Stimulated activated CD8-positive, alpha-beta memory T cell treated with anti-CD3 and anti-CD28 coated beads, Interleukin-7, amount 100 ng/mL, for 24 hours (primary cell): ENCODE measurements around the gene TUBD1.
"Not testable (repeated sequence)": the region's sequence is repeated elsewhere in the genome, so short reads cannot be mapped to it uniquely, and the experiment has no call there.

ENCODE experiments used
- DNase-seq: peaks from one replicate; pipeline ENCODE4 v3.0.0-alpha.2; 2020; ENCODE audit warnings: low read depth

TUBD1 gene, protein sequence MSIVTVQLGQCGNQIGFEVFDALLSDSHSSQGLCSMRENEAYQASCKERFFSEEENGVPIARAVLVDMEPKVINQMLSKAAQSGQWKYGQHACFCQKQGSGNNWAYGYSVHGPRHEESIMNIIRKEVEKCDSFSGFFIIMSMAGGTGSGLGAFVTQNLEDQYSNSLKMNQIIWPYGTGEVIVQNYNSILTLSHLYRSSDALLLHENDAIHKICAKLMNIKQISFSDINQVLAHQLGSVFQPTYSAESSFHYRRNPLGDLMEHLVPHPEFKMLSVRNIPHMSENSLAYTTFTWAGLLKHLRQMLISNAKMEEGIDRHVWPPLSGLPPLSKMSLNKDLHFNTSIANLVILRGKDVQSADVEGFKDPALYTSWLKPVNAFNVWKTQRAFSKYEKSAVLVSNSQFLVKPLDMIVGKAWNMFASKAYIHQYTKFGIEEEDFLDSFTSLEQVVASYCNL

DNA sequence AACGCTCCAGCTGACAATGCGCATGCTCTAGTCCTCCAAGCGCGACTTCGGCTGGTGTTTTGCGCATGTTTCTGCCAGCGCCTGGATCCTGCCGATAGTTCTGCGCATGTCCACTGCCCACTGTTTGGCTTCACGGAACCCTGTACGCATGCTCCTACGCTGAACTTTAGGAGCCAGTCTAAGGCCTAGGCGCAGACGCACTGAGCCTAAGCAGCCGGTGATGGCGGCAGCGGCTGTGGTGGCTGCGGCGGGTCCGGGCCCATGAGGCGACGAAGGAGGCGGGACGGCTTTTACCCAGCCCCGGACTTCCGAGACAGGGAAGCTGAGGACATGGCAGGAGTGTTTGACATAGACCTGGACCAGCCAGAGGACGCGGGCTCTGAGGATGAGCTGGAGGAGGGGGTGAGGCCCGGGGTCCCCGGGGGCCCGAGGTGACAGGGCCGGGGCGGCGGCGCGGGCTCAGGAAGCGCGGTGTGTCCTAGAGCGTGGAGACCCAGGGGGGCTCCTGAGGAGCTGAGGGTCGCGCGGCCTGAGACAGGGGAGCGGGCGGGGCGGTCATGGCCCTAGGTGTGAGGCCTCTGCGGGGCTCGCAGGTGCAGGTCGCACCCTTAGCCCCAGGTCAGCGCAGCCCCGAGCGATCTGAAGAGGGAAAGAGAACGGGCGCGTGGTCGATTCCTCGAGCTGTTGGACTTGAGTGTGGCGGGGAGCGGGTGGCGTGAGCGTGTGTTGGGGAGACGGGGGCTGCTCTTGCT lies at the start of gene TUBD1, which contains the start of gene RPS6KB1:
Gene TUBD1, minus strand, starts transcription at position 20 of the 752 bp plus-strand sequence. CDS start 1,941 bp downstream, outside the sequence.
Gene RPS6KB1, plus strand, starts transcription at position 198 of the 752 bp plus-strand sequence. Its CDS starts 64 bp downstream, at position 262.
- peak; percentile 94 for DNase-seq

DNA sequence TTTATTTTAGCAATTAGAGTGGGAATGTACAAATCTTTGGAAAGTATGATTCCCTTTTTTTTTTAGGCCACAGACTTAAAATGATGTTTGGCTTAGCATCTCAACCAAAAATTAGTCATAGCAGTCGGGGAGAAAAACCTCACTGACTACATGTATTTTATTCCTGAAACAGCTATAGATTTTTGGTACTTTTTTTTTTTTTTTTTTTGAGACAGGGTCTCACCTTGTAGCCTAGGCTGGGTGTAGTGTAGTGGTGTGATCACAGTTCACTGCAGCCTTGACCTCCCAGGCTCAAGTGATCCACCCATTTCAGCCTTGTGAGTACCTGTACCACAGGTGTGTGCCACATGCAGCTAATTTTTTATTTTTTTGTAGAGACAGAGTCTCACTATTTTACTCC lies 48.4 kb upstream of the TUBD1 start:
- no peak for DNase-seq

DNA sequence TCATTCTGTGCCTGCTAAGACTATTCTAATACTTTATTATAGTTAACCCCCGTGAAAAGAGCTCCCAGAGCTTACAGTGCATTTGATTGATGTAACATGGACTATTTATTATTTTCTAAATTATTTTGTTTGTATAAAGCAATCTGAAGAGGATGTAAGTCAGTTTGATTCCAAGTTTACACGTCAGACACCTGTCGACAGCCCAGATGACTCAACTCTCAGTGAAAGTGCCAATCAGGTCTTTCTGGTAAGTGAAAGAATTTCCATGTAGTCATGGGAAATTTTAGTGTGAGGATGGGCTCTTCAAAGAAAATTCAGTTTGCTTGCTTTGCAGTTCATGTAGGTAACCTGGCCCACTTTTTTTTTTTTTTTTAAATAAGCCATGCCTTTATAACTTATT lies 48.0 kb upstream of the TUBD1 start:
- DNase-seq = not testable (repeated sequence)

DNA sequence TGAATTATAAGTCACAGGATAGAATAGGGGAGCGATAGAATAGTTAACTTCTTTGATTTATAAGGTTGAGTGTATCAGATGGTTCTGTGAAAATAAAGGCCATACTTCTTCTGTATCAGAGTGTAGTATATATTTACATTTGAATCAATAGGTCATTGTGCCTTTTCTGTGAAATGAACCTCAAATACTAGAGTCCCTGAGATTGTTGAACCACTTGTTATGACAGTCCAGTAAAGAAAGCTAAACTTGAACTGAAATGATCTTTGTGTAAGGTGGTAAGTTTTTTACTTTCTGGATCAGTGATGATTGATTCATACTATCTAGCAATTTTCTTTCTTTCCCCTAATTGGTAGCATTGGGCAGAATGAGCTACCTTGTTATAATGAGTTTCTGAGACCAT lies 40.6 kb upstream of the TUBD1 start:
- DNase-seq = not testable (repeated sequence)

DNA sequence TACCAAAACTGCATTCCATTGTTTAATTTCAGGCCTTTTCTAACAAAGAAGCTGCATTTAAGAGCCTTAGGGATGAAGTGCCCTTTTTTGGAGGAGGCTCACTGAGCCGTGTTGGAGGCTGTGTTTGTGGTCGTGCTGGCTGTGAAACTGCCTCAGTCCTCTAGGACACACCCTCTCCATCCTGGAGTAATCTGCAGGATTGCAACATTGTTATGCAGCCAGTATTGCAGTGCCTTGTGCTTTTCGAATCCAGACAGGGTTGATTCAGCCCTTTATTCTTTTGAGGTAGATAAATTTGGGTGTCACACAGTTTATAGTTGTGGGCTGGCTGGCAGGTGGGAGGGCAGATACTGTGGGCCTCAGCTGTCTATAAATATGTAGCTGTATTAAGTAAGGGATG lies 38.0 kb upstream of the TUBD1 start:
- DNase-seq = not testable (repeated sequence)

DNA sequence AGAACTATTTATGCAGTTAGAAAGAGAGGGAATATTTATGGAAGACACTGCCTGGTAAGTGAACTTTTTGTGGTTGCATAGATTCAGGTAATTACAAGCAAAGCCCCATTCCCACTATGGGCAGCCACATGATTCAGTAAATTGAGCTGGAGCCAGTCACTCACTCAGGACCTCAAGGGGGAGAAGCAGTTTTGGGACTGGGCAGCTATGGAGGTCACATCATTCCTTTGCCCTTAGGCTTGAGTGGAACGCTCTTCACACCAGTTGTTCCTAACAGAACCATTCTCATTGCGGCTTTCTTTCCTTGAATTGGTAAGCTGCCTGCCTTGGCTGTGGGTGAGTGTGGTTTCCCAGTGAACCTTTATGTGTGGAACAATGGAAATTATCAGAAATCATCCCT lies 37.4 kb upstream of the TUBD1 start:
- DNase-seq = not testable (repeated sequence)

DNA sequence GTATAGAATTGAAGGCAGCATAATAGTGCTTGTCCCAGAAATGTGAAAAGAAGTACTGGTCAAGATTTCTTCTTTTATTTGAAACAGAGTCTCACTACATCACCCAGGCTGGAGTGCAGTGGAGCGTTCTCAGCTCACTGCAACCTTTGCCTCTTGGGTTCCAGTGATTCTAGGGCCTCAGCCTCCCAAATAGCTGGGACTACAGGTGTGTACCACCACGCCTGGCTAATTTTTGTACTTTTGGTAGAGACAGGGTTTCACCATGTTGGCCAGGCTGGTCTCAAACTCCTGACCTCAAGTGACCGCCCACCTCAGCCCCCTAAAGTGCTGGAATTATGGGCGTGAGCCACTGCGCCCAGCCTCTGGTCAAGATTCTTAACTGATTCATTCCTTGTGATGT lies 27.9 kb upstream of the TUBD1 start:
- not testable (repeated sequence) for DNase-seq

DNA sequence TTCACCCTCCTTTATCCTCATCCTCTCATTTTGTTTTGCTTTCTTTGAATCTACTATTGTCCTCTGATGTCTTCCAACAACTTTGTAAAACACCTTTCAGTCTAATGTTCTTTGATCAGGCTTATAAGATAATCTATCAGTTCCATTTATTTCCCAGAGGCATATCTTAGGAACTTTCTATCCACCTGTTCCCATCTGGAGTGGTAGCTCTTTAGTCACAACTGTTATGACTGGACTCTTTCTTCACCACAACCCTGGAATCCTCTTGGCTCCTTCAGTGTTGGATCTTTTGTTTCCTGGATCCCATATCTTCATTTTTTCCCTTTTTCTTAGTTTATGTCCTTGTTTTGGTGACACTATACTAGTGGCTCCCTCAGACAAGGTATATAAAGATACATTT lies 23.7 kb upstream of the TUBD1 start:
- DNase-seq = no peak

DNA sequence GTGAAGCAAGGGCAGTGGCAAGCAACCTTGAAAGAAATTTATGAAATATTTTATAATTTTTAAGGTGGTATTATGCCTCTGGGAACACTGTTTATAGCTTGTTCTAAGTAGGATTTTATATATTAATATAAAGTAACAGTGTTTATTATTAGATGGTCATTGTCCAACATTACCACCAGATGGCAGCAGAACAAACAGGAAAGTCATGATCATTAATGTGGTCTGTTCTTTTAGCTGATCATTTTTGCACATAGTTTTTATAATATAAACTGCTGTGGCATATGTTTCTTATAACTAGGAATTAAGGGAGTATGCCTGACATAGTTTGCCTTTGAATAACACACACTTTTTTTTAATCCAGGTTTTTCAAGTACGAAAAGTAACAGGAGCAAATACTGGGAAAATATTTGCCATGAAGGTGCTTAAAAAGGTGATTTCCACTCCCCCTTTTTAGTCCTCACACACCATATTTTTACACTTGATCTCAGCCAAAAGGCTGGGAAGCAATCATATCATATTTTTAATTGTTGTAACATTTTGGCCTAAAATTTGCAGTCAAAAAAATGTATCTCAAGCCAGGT lies 21.6 kb upstream of the TUBD1 start:
- no peak for DNase-seq

DNA sequence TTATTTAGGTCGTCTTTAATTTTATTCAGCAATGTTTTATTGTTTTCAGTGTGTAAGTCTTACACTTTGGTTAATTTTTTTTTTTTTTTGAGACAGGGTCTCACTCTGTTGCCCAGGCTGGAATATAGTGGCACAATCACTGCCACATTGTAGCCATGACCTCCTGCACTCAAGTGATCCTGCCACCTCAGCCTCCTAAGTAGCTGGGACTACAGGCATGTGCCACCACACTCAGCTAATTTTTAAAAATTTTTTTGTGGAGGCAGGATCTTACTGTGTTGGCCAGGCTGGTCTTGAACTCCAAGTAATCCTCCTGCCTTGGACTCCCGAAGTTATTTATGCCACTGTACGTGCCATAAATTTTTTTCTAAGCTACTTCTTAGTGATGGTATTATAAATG lies 14.7 kb upstream of the TUBD1 start:
- no peak for DNase-seq

DNA sequence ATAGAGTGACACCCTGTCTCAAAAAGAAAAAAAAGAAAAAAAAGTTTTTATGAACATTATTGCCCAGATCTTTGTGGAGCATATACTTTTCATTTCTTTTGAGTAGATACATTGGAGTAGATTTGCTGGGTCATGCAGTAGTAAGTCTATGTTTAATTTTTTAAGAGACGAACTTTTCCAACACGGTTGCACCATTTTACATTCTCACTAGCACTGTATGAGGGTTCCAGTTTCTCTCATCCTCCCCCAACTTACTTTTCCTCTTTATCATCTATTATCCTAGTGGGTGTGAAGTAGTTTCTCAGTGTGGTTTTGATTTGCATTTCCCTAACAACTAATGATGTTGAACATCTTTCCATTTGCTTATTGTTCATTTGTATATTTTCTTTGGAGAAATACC lies 10.7 kb upstream of the TUBD1 start:
- no peak for DNase-seq

DNA sequence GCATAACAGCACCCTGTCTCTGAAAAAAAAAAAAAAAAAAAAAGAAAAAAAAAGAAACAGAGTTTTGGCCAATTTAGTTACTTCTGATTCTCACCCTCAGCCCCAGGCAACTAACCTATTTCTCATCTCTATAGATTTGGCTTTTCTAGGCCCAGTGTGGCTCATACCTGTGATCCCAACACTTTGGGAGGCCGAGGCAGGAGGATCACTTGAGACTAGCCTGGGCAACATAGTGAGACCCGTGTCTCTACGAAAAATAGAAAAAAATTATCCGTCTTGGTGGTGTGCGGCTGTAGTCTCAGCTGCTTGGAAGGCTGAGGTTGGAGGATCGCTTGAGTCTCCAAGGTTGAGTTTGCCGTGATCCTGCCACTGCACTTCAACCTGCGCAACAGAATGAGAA lies 8.9 kb upstream of the TUBD1 start:
- DNase-seq = no peak

DNA sequence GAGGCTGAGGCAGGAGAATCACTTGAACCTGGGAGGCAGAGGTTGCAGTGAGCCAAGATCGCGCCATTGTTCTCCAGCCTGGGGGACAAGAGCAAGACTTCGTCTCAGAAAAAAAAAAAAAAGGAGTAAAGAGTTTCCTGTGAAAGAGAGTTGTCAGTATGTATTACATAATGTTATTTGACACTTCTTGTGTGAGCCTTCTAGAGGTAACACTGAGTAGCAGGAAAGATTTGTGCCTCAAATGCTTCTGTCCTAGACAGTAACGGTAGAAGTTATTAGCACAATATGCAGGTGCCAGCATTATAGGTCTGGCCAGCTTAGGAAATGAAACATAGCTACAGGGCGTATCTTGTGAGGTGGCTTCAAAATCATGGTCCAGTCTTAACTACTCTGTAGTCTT lies 6.4 kb upstream of the TUBD1 start:
- DNase-seq = no peak

DNA sequence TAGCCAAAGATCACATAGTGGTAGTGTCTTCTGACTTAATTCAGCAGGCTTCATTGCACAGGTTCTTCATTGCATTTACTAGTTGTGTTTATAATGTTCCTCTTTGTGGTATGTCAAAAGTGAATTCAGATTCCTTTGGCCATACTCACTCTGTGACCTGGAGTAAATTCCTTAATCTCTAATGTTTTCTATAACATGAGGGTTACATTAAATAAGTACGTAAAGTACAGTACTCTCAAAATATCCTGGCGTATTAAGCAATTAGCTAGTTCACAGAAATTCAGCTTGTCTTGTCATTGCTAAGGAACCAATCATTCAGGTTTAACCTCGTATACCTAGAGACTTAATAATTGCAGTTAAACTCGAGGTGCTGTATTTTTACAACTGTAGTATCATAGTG lies 4.3 kb upstream of the TUBD1 start:
- no peak for DNase-seq

DNA sequence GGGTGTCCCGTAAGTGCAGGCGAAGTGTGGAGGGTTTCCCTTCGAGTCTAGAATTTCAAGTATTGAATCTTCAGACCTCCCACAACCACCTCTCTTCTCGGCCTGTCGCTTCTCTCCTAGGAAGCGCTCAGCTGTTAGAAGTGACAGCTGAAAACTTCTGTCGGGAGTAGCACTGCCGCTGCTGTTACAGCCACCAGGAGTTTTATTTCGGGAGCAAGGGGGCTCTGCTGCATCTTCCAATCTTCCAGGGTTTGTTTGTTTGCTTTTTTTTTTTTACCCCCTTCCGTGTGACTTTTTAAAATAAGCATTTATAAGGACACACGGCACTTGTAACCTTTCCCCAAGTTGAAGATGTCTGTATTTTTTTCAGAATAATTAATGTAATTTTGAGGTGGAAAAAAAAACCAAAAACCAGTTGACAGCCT lies 945 bp upstream of the TUBD1 start:
- no peak for DNase-seq

DNA sequence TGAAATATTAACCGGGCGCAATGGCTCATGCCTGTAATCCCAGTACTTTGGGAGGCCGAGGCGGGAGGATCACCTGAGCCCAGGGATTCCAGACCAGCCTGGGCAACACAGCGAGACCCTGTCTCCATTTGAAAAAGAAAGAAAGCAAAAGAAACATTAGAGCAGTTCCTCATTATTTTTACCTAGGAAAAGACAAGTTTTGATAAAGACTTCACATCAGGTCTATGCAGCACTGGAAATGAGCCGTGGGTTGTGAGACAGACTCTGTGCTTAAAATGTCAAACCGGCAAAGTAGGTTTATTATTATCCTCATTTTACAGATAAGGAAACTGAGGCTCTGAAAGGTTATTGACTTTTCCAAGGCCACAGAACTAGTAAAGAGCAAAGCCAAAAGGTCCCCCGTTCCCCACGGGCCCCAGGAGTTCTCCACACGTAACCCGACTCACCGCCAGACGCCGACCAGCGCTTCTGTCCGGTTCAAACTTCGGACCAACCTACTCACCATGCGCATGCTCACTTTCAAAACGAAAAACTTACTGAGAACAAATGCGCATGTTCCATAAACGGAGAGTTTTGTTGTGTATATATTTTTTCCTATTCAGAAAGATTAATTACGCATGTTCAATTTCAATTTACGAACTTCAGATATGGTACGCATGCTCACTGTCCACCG lies 356 bp downstream of the TUBD1 start:
- no peak for DNase-seq

DNA sequence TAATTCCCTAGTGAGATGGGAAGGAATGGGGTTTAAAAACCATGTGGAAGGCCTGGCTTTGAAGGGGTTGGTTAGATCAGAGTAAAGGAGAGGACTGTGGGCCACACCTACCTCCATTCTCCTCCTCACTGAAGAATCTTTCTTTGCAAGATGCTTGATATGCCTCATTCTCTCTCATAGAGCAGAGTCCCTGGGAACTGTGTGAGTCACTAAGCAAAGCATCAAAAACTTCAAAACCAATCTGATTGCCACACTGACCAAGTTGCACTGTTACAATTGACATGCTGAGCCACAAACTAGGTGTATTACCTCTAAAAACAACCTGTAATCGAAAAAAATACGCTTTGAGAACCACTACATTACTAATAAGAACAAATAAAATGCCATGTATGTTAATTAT lies 2.0 kb downstream of the TUBD1 start:
- no peak for DNase-seq

DNA sequence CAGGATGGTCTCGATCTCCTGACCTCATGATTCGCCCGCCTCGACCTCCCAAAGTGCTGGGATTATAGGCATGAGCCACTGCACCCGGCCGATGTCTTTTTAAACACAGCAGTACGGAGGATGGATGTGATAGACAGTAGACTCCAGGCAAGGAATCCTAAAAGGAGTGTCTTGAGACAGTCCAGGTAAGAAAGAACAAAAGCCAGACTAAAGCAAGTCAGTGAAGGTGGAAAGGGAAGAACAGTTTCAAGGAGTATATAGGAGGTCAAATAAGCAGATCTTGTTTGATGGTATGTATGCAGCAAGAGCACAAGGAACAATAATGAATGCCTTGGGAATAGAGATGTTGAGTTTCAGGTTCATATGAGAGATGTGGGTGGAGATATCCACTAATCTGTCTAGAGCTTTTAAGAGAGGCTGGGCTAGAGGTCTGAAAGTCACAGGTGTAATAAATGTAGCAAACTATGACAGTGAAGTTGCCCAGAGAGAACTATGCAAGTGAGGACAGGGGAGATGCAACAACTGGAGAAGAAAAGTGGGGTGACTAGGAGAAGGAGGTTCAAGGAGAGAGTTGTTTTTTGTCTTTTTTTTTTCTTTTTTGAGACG lies 4.5 kb downstream of the TUBD1 start:
- DNase-seq = no peak

DNA sequence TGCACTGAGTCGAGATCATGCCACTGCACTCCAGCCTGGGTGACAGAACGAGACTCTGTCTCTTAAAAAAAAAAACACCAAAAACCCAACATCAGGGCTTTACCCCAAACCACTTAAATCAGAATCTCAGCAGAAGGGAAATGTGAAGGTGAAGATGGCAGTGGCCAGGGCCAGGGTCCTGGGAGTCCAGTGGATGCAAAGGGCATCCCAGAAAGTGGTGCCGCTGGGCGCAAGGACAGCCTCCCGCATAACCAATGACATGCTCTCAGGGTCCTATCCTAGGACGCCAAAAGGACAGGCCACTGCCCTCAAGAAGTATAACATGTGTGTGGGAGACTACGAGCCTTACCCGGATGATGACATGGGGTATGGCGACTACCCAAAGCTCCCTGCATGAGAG lies 7.9 kb downstream of the TUBD1 start:
- no peak for DNase-seq

DNA sequence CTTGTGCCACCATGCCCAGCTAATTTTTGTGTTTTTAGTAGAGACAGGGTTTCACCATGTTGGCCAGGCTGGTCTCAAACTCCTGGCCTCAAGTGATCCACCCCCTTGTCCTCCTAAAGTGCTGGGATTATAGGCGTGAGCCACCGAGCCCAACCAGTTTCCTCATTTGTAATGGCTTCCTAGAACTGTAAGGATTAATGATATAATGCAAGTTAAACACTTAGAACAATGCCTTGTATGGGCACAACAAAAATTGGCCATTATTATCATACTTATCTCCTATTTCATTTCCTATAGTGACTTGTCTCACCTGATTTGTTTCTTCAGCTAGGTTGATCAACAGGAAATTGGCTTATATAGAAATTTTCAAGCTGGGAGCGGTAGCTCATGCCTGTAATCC lies 14.1 kb downstream of the TUBD1 start:
- DNase-seq = no peak

DNA sequence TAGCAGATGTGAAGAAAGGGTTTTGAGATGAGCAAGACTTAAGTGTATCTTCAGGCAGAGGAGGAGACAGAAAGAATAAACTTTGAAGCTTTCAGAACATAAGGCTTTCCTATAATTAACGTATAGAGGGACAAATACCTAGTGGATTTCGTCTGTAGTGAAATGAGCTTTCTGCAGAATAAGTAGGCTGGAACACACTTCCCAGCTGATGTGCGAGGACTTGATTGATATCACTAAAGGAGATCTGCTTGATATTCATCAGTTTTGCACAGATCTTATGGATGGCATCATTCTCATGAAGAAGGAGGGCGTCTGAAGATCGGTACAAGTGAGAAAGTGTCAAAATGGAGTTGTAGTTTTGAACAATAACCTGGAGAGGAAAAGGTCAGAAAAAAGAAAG lies 14.8 kb downstream of the TUBD1 start:
- DNase-seq = no peak

DNA sequence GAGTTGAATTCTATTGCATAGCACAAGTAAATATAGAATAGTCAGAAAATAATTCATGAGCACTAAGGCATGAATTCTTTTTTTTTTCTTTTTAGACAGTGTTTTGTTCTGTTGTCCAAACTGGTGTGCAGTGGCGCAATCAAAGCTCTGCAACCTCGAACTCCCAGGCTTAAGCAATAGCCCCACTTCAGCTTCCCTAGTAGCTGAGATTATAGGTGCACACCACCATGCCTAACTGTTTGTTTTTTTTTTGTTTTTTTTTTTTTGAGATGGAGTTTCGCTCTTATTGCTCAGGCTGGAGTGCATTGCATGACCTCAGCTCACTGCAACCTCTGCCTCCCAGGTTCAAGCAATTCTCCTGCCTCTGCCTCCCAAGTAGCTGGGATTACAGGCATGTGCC lies 16.6 kb downstream of the TUBD1 start:
- no peak for DNase-seq
